ENCODE results near the gene ERCC6.

ERCC6 gene

DNA sequence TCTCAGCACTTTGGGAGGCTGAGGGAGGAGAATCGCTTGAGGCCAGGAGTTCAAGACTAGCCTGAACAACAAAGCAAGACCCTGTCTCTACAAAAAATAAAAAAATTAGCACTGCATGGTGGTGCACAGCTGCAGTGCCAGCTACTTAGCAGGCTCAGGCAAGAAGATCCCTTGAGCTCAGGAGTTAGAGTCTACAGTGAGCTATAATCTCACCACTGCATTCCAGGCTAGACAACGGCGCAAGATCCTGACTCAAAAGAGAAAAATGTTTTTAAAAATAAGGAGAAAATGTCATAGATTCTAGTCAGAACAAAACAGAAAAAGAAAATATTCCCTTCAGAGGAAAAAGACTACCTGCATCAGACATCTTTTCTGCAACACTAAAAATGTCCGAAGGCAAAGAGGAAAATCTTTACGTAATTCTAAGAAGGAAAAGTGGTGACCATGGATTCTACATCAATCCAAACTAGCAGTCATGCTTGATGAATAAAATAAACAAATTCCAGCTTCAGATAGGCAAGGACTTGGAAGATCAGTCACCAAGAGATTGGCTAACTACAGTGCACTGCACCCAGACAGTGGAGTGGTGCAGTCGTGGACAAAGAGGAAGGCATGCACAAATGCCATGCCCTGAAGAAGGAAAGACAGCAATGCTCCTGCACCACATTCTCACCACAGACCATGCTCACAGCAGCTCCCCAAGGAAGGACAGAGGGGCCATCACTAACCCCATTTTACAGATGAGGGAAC lies 54.3 kb downstream of the ERCC6 start:
- no peak for TF ChIP-seq SPI1 (IDR thresholded peaks at IDR 0.05; ENCODE audit: borderline replicate concordance, low read depth)
- no peak for TF ChIP-seq GABPA (IDR thresholded peaks at IDR 0.05; ENCODE audit: low read depth)
- no peak for TF ChIP-seq POLR2AphosphoS5 (IDR thresholded peaks at IDR 0.05; ENCODE audit: low read depth)
- TF ChIP-seq, protein P1, sequence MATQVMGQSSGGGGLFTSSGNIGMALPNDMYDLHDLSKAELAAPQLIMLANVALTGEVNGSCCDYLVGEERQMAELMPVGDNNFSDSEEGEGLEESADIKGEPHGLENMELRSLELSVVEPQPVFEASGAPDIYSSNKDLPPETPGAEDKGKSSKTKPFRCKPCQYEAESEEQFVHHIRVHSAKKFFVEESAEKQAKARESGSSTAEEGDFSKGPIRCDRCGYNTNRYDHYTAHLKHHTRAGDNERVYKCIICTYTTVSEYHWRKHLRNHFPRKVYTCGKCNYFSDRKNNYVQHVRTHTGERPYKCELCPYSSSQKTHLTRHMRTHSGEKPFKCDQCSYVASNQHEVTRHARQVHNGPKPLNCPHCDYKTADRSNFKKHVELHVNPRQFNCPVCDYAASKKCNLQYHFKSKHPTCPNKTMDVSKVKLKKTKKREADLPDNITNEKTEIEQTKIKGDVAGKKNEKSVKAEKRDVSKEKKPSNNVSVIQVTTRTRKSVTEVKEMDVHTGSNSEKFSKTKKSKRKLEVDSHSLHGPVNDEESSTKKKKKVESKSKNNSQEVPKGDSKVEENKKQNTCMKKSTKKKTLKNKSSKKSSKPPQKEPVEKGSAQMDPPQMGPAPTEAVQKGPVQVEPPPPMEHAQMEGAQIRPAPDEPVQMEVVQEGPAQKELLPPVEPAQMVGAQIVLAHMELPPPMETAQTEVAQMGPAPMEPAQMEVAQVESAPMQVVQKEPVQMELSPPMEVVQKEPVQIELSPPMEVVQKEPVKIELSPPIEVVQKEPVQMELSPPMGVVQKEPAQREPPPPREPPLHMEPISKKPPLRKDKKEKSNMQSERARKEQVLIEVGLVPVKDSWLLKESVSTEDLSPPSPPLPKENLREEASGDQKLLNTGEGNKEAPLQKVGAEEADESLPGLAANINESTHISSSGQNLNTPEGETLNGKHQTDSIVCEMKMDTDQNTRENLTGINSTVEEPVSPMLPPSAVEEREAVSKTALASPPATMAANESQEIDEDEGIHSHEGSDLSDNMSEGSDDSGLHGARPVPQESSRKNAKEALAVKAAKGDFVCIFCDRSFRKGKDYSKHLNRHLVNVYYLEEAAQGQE (IDR thresholded peaks at IDR 0.05; ENCODE audit: insufficient replicate concordance, low read depth) = no peak
- TF ChIP-seq, protein P2, sequence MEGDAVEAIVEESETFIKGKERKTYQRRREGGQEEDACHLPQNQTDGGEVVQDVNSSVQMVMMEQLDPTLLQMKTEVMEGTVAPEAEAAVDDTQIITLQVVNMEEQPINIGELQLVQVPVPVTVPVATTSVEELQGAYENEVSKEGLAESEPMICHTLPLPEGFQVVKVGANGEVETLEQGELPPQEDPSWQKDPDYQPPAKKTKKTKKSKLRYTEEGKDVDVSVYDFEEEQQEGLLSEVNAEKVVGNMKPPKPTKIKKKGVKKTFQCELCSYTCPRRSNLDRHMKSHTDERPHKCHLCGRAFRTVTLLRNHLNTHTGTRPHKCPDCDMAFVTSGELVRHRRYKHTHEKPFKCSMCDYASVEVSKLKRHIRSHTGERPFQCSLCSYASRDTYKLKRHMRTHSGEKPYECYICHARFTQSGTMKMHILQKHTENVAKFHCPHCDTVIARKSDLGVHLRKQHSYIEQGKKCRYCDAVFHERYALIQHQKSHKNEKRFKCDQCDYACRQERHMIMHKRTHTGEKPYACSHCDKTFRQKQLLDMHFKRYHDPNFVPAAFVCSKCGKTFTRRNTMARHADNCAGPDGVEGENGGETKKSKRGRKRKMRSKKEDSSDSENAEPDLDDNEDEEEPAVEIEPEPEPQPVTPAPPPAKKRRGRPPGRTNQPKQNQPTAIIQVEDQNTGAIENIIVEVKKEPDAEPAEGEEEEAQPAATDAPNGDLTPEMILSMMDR (IDR thresholded peaks at IDR 0.05; ENCODE audit: insufficient read depth, low read length) = no peak
- H3K27ac ChIP-seq (replicated peaks) = no peak overlapping the region
- no peak overlapping the region for H3K4me3 ChIP-seq (replicated peaks; ENCODE audit: insufficient read depth, low read length)
- H3K27me3 ChIP-seq (ENCODE audit: insufficient read depth, poor library complexity, severe bottlenecking) = no peaks in the 10 kb centered on the region
- DNase-seq (ENCODE audit: low read depth in 1 of 2, low spot score in 1 of 2) = no peak

GRCh38 chr10:49478819-49479218 lies 60.1 kb downstream of the ERCC6 start:
- H3K4me3 ChIP-seq (replicated peaks; ENCODE audit: insufficient read depth, low read length) = no peak overlapping the region
- TF ChIP-seq, protein P2 (IDR thresholded peaks at IDR 0.05; ENCODE audit: insufficient read depth, low read length) = no peak
- no peak for TF ChIP-seq GABPA (IDR thresholded peaks at IDR 0.05; ENCODE audit: low read depth)
- TF ChIP-seq POLR2AphosphoS5 (IDR thresholded peaks at IDR 0.05; ENCODE audit: low read depth) = no peak
- TF ChIP-seq SPI1 (IDR thresholded peaks at IDR 0.05; ENCODE audit: borderline replicate concordance, low read depth) = no peak
- TF ChIP-seq, protein P1 (IDR thresholded peaks at IDR 0.05; ENCODE audit: insufficient replicate concordance, low read depth) = no peak
- H3K27me3 ChIP-seq (ENCODE audit: insufficient read depth, poor library complexity, severe bottlenecking) = no peaks in the 10 kb centered on the region
- H3K27ac ChIP-seq (replicated peaks) = no peak overlapping the region
- no peak for DNase-seq (ENCODE audit: low read depth in 1 of 2, low spot score in 1 of 2)

DNA sequence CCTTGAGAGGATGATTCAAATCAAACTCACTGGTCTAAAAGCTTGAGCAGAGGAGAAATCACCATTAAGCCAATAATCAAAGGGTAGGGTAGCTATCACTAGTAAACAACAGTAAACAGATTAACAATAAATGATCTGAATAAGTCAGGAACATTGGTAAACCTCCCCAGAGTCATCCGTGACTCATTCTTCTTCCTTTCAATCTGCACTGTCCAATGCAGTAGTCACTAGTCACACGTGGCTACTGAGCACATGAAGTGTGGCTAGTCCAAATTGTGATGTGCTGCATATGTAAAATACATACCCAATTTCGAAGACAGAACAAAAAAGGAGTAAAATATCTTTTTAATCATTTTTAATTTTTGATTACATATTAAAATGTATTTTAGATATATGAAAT lies 64.0 kb downstream of the ERCC6 start:
- DNase-seq (ENCODE audit: low read depth in 1 of 2, low spot score in 1 of 2) = no peak
- TF ChIP-seq POLR2AphosphoS5 (IDR thresholded peaks at IDR 0.05; ENCODE audit: low read depth) = no peak
- TF ChIP-seq GABPA (IDR thresholded peaks at IDR 0.05; ENCODE audit: low read depth) = no peak
- TF ChIP-seq, protein P1 (IDR thresholded peaks at IDR 0.05; ENCODE audit: insufficient replicate concordance, low read depth) = no peak
- no peak for TF ChIP-seq SPI1 (IDR thresholded peaks at IDR 0.05; ENCODE audit: borderline replicate concordance, low read depth)
- no peaks in the 10 kb centered on the region for H3K27me3 ChIP-seq (ENCODE audit: insufficient read depth, poor library complexity, severe bottlenecking)
- H3K4me3 ChIP-seq (replicated peaks; ENCODE audit: insufficient read depth, low read length) = no peak overlapping the region
- H3K27ac ChIP-seq (replicated peaks) = no peak overlapping the region

Measured in HL-60 (cell line).